K562 (cell line): ENCODE measurements around the gene NRM. TPM values are rescaled to one million over a fixed set of nuclear protein-coding genes. Genes with fewer than 3 reads are reported as not detected.
A peak's percentile ranks its signal among the peaks of the same experiment; 100 is the strongest.

ENCODE experiments used
- KLF16 ChIP-seq: IDR thresholded peaks from 2 replicates; pipeline ENCODE4 v1.6.1; 2016; ENCODE audit warnings: antibody characterized with exemption
- ZNF431 ChIP-seq: sonication (generic); formaldehyde crosslinking; IDR thresholded peaks from 2 replicates; pipeline ENCODE4 v1.8.0; 2022; ENCODE audit warnings: mild to moderate bottlenecking, missing genetic modification reagents
- polyA plus RNA-seq, 8 experiments: library from polyadenylated mRNA; depleted of rRNA in 4 of 8; stranded (reverse) in 5 of 8; unstranded in 3 of 8; fragments of >200 nt; fragmentation: Nextera tagmentation in 2 of 8; fragmentation: Illumina TruSeq in 1 of 8; extraction: Ambion mirVana in 2 of 8; extraction: Trizol in 1 of 8; gene quantifications; 2 replicates each; pipeline versions ENCODE4 v1.2.1 to v1.2.3, GENCODE V29; 2011 to 2014; ENCODE audit warnings: inconsistent platforms in 1 of 8, missing spikeins in 1 of 8
- total RNA-seq, 7 experiments: library from RNA; depleted of rRNA in 6 of 7; stranded (reverse); fragments of >200 nt in 6 of 7; fragmentation: Illumina TruSeq in 2 of 7; extraction: Trizol in 2 of 7; gene quantifications; 2 replicates each; pipeline versions ENCODE4 v1.2.1 to v1.2.3, GENCODE V29; 2011 to 2021; ENCODE audit warnings: low replicate concordance in 1 of 7
- TF ChIP-seq, protein P1 (sequence below), 3 experiments: fragments of 200-800 bp in 1 of 3; fragments of 250-450 bp in 1 of 3; fragments of 450-650 bp in 1 of 3; sonication (Bioruptor Pico) in 1 of 3; sonication (Bioruptor generic) in 1 of 3; formaldehyde crosslinking in 1 of 3; IDR thresholded peaks; 2 replicates each; pipeline versions ENCODE4 v1.6.1 to v1.8.0; 2016 to 2022; ENCODE audit warnings: mild to moderate bottlenecking in 2 of 3, missing genetic modification characterization in 2 of 3, missing compliant biosample characterization in 1 of 3, moderate library complexity in 1 of 3
- TF ChIP-seq, protein P2 (sequence below): fragments of 250-450 bp; sonication (Bioruptor Pico); IDR thresholded peaks from 2 replicates; pipeline ENCODE4 v1.8.0; 2022; ENCODE audit warnings: moderate library complexity, mild to moderate bottlenecking, inconsistent platforms
- TF ChIP-seq, protein P3 (sequence below): fragments of 450-650 bp; IDR thresholded peaks from 2 replicates; pipeline ENCODE4 v1.6.1; 2016; ENCODE audit warnings: mild to moderate bottlenecking, moderate library complexity

Gene NRM
- total and polyA plus RNA-seq, 9 of the 15 experiments (the other 6 are each of a cell fraction or from before 2014, with no cell fraction given), result 9.7 to 58.2 (median 18.1) TPM

DNA sequence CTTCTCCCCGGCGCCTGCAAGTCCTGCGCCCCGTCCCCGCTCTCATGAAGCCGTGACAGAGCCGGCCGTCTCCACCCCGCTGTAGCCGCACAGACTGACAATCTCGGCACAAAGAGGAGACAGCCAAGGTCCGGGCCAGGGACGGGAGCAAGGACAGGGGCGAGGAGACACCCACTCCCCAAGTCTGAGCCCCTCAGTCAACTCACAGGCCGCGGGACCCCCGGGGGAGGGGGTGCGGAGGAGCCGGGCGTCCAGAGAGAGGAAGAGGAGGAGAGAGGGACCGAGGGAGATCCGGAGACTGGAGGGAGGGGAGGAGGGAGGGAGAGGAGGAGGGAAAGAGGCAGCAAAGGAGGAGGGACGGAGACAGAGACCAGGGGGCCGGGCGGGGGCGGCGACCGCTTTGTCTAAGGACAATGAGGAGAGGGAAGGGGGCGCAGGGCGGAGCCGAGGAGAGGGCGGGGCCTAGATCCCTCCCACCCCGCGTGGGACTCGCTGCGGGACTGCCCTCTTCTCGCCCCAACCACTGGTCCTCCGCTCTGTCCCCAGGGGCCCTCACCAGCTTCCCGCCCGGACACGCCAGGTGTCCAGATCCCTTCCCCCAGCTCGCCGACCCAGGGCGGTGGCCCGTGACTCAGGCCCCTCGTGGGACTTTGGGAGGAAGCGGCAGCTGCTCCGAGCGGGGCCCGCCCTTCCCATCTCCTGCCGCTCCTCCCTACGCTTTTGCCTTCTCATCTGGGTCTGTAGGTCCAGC lies 3.7 kb downstream of the NRM start (continued):
- TF ChIP-seq, protein P1, sequence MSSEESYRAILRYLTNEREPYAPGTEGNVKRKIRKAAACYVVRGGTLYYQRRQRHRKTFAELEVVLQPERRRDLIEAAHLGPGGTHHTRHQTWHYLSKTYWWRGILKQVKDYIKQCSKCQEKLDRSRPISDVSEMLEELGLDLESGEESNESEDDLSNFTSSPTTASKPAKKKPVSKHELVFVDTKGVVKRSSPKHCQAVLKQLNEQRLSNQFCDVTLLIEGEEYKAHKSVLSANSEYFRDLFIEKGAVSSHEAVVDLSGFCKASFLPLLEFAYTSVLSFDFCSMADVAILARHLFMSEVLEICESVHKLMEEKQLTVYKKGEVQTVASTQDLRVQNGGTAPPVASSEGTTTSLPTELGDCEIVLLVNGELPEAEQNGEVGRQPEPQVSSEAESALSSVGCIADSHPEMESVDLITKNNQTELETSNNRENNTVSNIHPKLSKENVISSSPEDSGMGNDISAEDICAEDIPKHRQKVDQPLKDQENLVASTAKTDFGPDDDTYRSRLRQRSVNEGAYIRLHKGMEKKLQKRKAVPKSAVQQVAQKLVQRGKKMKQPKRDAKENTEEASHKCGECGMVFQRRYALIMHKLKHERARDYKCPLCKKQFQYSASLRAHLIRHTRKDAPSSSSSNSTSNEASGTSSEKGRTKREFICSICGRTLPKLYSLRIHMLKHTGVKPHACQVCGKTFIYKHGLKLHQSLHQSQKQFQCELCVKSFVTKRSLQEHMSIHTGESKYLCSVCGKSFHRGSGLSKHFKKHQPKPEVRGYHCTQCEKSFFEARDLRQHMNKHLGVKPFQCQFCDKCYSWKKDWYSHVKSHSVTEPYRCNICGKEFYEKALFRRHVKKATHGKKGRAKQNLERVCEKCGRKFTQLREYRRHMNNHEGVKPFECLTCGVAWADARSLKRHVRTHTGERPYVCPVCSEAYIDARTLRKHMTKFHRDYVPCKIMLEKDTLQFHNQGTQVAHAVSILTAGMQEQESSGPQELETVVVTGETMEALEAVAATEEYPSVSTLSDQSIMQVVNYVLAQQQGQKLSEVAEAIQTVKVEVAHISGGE (CRISPR knock-in tag; IDR thresholded peaks at IDR 0.05), result peak in 1 of 3 experiments; percentile 72; a peak in 1 of 6 replicates
- TF ChIP-seq KLF16 (0 out of 2 replicates have a peak, but pooled peaks have one; percentile 63), ZNF431 (no peak)
- TF ChIP-seq, protein P2, sequence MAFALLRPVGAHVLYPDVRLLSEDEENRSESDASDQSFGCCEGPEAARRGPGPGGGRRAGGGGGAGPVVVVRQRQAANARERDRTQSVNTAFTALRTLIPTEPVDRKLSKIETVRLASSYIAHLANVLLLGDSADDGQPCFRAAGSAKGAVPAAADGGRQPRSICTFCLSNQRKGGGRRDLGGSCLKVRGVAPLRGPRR (CRISPR knock-in tag), result no peak
- TF ChIP-seq, protein P3, sequence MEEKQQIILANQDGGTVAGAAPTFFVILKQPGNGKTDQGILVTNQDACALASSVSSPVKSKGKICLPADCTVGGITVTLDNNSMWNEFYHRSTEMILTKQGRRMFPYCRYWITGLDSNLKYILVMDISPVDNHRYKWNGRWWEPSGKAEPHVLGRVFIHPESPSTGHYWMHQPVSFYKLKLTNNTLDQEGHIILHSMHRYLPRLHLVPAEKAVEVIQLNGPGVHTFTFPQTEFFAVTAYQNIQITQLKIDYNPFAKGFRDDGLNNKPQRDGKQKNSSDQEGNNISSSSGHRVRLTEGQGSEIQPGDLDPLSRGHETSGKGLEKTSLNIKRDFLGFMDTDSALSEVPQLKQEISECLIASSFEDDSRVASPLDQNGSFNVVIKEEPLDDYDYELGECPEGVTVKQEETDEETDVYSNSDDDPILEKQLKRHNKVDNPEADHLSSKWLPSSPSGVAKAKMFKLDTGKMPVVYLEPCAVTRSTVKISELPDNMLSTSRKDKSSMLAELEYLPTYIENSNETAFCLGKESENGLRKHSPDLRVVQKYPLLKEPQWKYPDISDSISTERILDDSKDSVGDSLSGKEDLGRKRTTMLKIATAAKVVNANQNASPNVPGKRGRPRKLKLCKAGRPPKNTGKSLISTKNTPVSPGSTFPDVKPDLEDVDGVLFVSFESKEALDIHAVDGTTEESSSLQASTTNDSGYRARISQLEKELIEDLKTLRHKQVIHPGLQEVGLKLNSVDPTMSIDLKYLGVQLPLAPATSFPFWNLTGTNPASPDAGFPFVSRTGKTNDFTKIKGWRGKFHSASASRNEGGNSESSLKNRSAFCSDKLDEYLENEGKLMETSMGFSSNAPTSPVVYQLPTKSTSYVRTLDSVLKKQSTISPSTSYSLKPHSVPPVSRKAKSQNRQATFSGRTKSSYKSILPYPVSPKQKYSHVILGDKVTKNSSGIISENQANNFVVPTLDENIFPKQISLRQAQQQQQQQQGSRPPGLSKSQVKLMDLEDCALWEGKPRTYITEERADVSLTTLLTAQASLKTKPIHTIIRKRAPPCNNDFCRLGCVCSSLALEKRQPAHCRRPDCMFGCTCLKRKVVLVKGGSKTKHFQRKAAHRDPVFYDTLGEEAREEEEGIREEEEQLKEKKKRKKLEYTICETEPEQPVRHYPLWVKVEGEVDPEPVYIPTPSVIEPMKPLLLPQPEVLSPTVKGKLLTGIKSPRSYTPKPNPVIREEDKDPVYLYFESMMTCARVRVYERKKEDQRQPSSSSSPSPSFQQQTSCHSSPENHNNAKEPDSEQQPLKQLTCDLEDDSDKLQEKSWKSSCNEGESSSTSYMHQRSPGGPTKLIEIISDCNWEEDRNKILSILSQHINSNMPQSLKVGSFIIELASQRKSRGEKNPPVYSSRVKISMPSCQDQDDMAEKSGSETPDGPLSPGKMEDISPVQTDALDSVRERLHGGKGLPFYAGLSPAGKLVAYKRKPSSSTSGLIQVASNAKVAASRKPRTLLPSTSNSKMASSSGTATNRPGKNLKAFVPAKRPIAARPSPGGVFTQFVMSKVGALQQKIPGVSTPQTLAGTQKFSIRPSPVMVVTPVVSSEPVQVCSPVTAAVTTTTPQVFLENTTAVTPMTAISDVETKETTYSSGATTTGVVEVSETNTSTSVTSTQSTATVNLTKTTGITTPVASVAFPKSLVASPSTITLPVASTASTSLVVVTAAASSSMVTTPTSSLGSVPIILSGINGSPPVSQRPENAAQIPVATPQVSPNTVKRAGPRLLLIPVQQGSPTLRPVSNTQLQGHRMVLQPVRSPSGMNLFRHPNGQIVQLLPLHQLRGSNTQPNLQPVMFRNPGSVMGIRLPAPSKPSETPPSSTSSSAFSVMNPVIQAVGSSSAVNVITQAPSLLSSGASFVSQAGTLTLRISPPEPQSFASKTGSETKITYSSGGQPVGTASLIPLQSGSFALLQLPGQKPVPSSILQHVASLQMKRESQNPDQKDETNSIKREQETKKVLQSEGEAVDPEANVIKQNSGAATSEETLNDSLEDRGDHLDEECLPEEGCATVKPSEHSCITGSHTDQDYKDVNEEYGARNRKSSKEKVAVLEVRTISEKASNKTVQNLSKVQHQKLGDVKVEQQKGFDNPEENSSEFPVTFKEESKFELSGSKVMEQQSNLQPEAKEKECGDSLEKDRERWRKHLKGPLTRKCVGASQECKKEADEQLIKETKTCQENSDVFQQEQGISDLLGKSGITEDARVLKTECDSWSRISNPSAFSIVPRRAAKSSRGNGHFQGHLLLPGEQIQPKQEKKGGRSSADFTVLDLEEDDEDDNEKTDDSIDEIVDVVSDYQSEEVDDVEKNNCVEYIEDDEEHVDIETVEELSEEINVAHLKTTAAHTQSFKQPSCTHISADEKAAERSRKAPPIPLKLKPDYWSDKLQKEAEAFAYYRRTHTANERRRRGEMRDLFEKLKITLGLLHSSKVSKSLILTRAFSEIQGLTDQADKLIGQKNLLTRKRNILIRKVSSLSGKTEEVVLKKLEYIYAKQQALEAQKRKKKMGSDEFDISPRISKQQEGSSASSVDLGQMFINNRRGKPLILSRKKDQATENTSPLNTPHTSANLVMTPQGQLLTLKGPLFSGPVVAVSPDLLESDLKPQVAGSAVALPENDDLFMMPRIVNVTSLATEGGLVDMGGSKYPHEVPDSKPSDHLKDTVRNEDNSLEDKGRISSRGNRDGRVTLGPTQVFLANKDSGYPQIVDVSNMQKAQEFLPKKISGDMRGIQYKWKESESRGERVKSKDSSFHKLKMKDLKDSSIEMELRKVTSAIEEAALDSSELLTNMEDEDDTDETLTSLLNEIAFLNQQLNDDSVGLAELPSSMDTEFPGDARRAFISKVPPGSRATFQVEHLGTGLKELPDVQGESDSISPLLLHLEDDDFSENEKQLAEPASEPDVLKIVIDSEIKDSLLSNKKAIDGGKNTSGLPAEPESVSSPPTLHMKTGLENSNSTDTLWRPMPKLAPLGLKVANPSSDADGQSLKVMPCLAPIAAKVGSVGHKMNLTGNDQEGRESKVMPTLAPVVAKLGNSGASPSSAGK, result no peak
